Activated CD4-positive, alpha-beta memory T cell treated with anti-CD3 and anti-CD28 coated beads, Interleukin-2, amount 10 ng/mL, durations not matched to agents 7 days and 5 days (primary cell): ENCODE data around the gene ECT2. TPM values are rescaled to one million over a fixed set of nuclear protein-coding genes. Genes with fewer than 3 reads are reported as not detected.

Source experiments
- total RNA-seq, 2 experiments: library from RNA; stranded (reverse); gene quantifications; one replicate each; pipeline ENCODE4 v1.2.3, GENCODE V29; 2021

Gene ECT2
- total RNA-seq, 2 experiments from 2014 or later = 67.7 to 68.8 TPM

Other genes starting within 250 kb of the ECT2 start
- 100 to 1,000 TPM; 118 to 119 TPM for gene TNFSF10, start 227.3 kb upstream of the ECT2 start, total RNA-seq
- 1 to 10 TPM; 7.2 to 9.6 TPM for gene NCEH1, start 39.7 kb upstream of the ECT2 start, total RNA-seq